SK-N-SH treated with all-trans-retinoic acid at 6 μM for 48 hours (cell line): ENCODE measurements around the gene OCA2.
"Not testable (repeated sequence)": the region's sequence is repeated elsewhere in the genome, so short reads cannot be mapped to it uniquely, and the experiment has no call there.

Source experiments
- CREB5 ChIP-seq: fragments of 250-450 bp; sonication (Bioruptor Pico); IDR thresholded peaks from 2 replicates; pipeline ENCODE4 v1.5.1; 2020; ENCODE audit warnings: low read depth, mild to moderate bottlenecking, moderate library complexity
- ZNF8 ChIP-seq: fragments of 450-650 bp; formaldehyde crosslinking; IDR thresholded peaks from 2 replicates; pipeline ENCODE4 v1.5.0; 2020; ENCODE audit warnings: mild to moderate bottlenecking, moderate library complexity
- TF ChIP-seq, protein P1 (sequence below): fragments of 250-450 bp; sonication (Bioruptor Pico); IDR thresholded peaks from 2 replicates; pipeline ENCODE4 v1.5.0; 2020; ENCODE audit warnings: mild to moderate bottlenecking, moderate library complexity

GRCh38 chr15:27952593-27952992 lies 146.5 kb downstream of the OCA2 start:
- TF ChIP-seq, protein P1, sequence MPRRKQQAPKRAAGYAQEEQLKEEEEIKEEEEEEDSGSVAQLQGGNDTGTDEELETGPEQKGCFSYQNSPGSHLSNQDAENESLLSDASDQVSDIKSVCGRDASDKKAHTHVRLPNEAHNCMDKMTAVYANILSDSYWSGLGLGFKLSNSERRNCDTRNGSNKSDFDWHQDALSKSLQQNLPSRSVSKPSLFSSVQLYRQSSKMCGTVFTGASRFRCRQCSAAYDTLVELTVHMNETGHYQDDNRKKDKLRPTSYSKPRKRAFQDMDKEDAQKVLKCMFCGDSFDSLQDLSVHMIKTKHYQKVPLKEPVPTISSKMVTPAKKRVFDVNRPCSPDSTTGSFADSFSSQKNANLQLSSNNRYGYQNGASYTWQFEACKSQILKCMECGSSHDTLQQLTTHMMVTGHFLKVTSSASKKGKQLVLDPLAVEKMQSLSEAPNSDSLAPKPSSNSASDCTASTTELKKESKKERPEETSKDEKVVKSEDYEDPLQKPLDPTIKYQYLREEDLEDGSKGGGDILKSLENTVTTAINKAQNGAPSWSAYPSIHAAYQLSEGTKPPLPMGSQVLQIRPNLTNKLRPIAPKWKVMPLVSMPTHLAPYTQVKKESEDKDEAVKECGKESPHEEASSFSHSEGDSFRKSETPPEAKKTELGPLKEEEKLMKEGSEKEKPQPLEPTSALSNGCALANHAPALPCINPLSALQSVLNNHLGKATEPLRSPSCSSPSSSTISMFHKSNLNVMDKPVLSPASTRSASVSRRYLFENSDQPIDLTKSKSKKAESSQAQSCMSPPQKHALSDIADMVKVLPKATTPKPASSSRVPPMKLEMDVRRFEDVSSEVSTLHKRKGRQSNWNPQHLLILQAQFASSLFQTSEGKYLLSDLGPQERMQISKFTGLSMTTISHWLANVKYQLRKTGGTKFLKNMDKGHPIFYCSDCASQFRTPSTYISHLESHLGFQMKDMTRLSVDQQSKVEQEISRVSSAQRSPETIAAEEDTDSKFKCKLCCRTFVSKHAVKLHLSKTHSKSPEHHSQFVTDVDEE, result not testable (repeated sequence)
- not testable (repeated sequence) for TF ChIP-seq ZNF8, CREB5 (CRISPR knock-in tag)
